Measurements from ENCODE around the gene PERM1. TPM values are rescaled to one million over a fixed set of nuclear protein-coding genes. Genes with fewer than 3 reads are reported as not detected.

Gene PERM1
- total RNA-seq, 1 donor from 2014 or later: 38.4 TPM

DNA sequence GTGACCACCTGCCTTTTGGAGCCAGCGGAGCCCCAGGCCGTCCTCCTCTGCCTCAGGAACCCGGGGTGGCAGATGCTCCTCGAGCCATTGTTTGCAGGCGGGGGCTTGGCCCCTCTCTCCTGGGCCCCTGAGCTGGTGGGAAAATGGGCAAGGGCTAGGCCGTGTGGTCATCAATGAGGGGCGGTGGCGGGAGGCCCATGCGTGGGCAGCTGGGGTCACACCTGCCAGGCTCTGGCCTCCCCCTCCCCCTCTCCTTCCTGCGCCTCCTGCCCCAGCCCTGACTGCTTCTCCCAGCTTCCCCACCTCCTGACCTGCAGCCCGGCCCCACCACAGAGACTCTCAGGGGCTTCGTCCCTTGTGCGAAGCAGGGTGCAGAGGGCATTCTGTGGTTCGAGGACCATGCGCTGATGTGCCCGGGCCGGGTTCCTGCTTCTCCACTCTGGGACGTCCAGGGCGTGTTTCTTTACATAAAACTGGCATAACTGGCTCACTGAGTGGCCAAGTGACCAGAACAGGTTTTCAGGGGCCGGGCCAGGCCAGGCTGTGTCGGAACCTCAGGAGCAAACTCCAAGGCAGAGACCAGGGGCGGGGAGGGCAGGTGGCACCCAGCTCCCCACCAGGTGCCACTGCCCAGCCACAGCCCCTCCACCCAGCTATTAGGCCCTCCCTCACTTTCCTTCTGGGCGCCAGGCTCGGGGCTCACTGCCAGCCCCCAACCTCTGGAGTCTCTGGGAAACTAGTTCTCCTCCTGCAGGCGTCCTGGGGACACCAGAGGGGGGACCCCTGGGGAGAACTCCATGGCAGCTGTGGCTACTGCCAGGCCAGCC is 48.9 kb downstream of the PERM1 start:
- DNase-seq: no peak

- no peak for DNase-seq
These were observed 49.8 kb downstream of the PERM1 start for GRCh38 chr1:932173-932510.

- DNase-seq: no peak
These were observed 50.3 kb downstream of the PERM1 start for GRCh38 chr1:931380-932172.

DNA sequence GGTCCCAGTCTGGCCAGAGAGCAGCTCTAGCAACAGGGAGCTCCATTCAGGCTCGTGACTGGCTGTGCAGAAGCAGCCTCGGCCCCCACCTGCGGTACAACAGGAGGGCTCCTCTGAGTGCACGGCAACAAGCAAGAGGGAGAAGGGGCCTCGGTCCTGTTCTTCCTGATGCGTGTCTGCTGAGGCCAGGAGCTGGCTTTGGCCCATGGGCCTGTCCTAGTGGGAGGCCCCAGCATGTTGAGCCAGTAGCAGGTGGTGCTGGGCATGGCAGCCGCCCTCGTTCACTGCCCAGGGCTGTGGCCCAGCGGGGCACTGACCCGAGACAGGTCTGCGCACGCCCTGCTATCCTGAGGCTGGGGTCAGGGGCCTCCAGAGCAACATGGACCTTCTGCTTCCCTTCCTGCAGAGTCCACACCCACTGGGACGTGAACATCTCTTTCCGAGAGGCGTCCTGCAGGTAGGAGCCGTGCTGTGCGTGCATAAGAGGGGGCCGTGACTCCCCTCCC is 51.2 kb downstream of the PERM1 start:
- no peak for DNase-seq

- DNase-seq: no peak
These were observed 51.9 kb downstream of the PERM1 start for GRCh38 chr1:929712-930632.

GRCh38 chr1:928825-929661 is 52.9 kb downstream of the PERM1 start:
- no peak for DNase-seq

GRCh38 chr1:927748-928147 is 54.1 kb downstream of the PERM1 start:
- DNase-seq: no peak

DNA sequence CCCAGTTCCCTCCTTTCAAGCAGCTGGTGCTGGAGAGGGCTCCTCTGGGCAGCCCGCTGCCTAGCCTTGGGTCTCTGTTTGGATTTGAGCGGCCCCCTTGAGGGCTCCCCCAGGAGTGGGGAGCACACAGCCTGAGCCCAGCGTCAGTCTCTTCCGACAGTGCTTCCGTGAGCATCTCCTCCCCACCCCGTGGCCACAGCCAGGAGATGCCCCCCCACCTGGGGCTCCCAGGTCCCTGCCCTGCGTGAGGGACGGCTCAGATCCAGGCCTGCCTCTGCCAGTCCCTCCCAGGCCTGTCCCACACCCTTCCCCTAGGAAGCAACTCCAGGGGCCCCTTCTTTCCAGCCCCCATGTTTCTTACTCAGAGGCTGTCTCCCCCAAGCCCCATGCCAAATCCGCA is 54.7 kb downstream of the PERM1 start:
- DNase-seq: no peak

GRCh38 chr1:925561-926421 is 56.1 kb downstream of the PERM1 start:
- no peak for DNase-seq

Small RNAs within 50 kb of the gene (small RNA-seq; reads per million reads assigned to genes)
- gene AL645608.3 (ENCODE audit: low replicate concordance): not detected

Other genes starting within 250 kb of the PERM1 start
- 6.1 TPM for gene SAMD11, start 58.2 kb downstream of the PERM1 start, total RNA-seq
- 56.0 TPM for gene NOC2L, start 22.8 kb downstream of the PERM1 start, total RNA-seq
- 7.5 TPM for gene KLHL17, start 21.5 kb downstream of the PERM1 start, total RNA-seq
- 6.3 TPM for gene PLEKHN1, start 15.6 kb downstream of the PERM1 start, total RNA-seq
- 21.2 TPM for gene HES4, start 18.0 kb upstream of the PERM1 start, total RNA-seq
- 8.0 TPM for gene ISG15, start 31.4 kb upstream of the PERM1 start, total RNA-seq
- 57.2 TPM for gene AGRN, start 38.0 kb upstream of the PERM1 start, total RNA-seq
- 0.62 TPM for gene RNF223, start 92.2 kb upstream of the PERM1 start, total RNA-seq
- 3.8 TPM for gene C1orf159, start 134.0 kb upstream of the PERM1 start, total RNA-seq
- gene TTLL10, start 191.8 kb upstream of the PERM1 start, total RNA-seq: 0.41 TPM
- gene TNFRSF18, start 224.5 kb upstream of the PERM1 start, total RNA-seq: 3.0 TPM
- gene TNFRSF4, start 232.1 kb upstream of the PERM1 start, total RNA-seq: 2.9 TPM
- gene SDF4, start 249.9 kb upstream of the PERM1 start, total RNA-seq: 69.1 TPM

Data from tongue (tissue), 3 donors.